HG03558 (cell line): ENCODE results near the gene CCDC149.

Experiments
- ATAC-seq: cut with Tn5 transposase; IDR thresholded peaks from one replicate; pipeline ENCODE4 v1.9.1; 2021; ENCODE audit warnings: moderate number of reproducible peaks; ENCODE audit not compliant: unreplicated experiment; ENCODE audit errors: extremely low read depth

The CCDC149 gene

GRCh38 chr4:24884902-24885301 lies 27.9 kb downstream of the CCDC149 start:
- no peak for ATAC-seq

- ATAC-seq, result no peak
Measured at GRCh38 chr4:24881508-24882196, 31.2 kb downstream of the CCDC149 start.

GRCh38 chr4:24880186-24880585 lies 32.7 kb downstream of the CCDC149 start:
- ATAC-seq, result no peak

GRCh38 chr4:24878636-24879016 lies 34.2 kb downstream of the CCDC149 start:
- ATAC-seq, result no peak

- ATAC-seq, result no peak
Measured at GRCh38 chr4:24877868-24878635, 34.8 kb downstream of the CCDC149 start.

- no peak for ATAC-seq
Measured at GRCh38 chr4:24876431-24876830, 36.4 kb downstream of the CCDC149 start.

GRCh38 chr4:24872720-24873119 lies 40.1 kb downstream of the CCDC149 start:
- ATAC-seq, result no peak

- ATAC-seq, result no peak
Measured at GRCh38 chr4:24871210-24871609, 41.6 kb downstream of the CCDC149 start.

GRCh38 chr4:24867766-24868296 lies 45.0 kb downstream of the CCDC149 start:
- ATAC-seq, result no peak

GRCh38 chr4:24867251-24867650 lies 45.6 kb downstream of the CCDC149 start:
- ATAC-seq, result no peak

GRCh38 chr4:24865401-24865800 lies 47.4 kb downstream of the CCDC149 start:
- no peak for ATAC-seq

GRCh38 chr4:24863799-24864198 lies 49.0 kb downstream of the CCDC149 start:
- ATAC-seq, result no peak

- no peak for ATAC-seq
Measured at GRCh38 chr4:24862073-24862751, 50.6 kb downstream of the CCDC149 start.

GRCh38 chr4:24858550-24858949 lies 54.3 kb downstream of the CCDC149 start:
- no peak for ATAC-seq

GRCh38 chr4:24858026-24858425 lies 54.8 kb downstream of the CCDC149 start:
- no peak for ATAC-seq

GRCh38 chr4:24856586-24856985 lies 56.3 kb downstream of the CCDC149 start:
- ATAC-seq, result peak; percentile 92

- no peak for ATAC-seq
Measured at GRCh38 chr4:24855741-24856140, 57.1 kb downstream of the CCDC149 start.

GRCh38 chr4:24853142-24853541 lies 59.7 kb downstream of the CCDC149 start:
- no peak for ATAC-seq

GRCh38 chr4:24850674-24851073 lies 62.2 kb downstream of the CCDC149 start:
- no peak for ATAC-seq

- no peak for ATAC-seq
Measured at GRCh38 chr4:24849756-24850155, 63.1 kb downstream of the CCDC149 start.

GRCh38 chr4:24849351-24849750 lies 63.5 kb downstream of the CCDC149 start:
- no peak for ATAC-seq
